IMR-90 (cell line): ENCODE results near the gene CLEC4G. TPM values are rescaled to one million over a fixed set of nuclear protein-coding genes. Genes with fewer than 3 reads are reported as not detected.

Source experiments
- ATAC-seq: fragments of 200-7000 bp; cut with Tn5 transposase; 2 replicates; pipeline ENCODE4 v1.9.1; 2020; ENCODE audit warnings: low read depth, mild to moderate bottlenecking, moderate library complexity
- BruUV-seq: library from RNA; stranded (reverse); fragments of 400-500 nt; replicated peaks from 2 replicates; lab custom pipeline; 2021; lab: Mats Ljungman, UMichigan
- CTCF ChIA-PET: fragments of 300-600 bp; formaldehyde crosslinking; extraction: SDS; loops from one replicate; lab custom pipeline; 2021; ENCODE audit warnings: antibody characterized with exemption; lab: Yijun Ruan, JAX
- POLR2A ChIA-PET: fragments of 300-600 bp; sonication (Branson Sonifier 250); formaldehyde crosslinking; loops from one replicate; lab custom pipeline; 2022; ENCODE audit warnings: antibody characterized with exemption; ENCODE audit not compliant: unreplicated experiment; lab: Charles Lee
- DNase-seq: peaks from one replicate; pipeline ENCODE4 v3.0.0; 2013
- H2AFZ ChIP-seq: replicated peaks from 2 replicates; pipeline ENCODE3; 2013; ENCODE audit warnings: low read length, mild to moderate bottlenecking; ENCODE audit not compliant: poor library complexity
- H2AK5ac ChIP-seq: 2 replicates; pipeline ENCODE4 v1.6.1; 2013; ENCODE audit warnings: low read depth, low read length, inconsistent platforms
- H2AK9ac ChIP-seq: replicated peaks from 2 replicates; pipeline ENCODE3; 2013; ENCODE audit warnings: mild to moderate bottlenecking, low read depth, low read length, moderate library complexity; ENCODE audit not compliant: poor library complexity
- H2BK120ac ChIP-seq: 2 replicates; pipeline ENCODE4 v1.6.1; 2013; ENCODE audit warnings: low read depth, low read length, inconsistent platforms
- H2BK15ac ChIP-seq: 3 replicates; pipeline ENCODE4 v1.6.1; 2013; ENCODE audit warnings: low read depth, low read length, inconsistent platforms
- H2BK20ac ChIP-seq: 2 replicates; pipeline ENCODE4 v1.6.1; 2013; ENCODE audit warnings: low read depth, mild to moderate bottlenecking, inconsistent platforms, low read length, moderate library complexity
- H2BK5ac ChIP-seq: 2 replicates; pipeline ENCODE4 v1.6.1; 2013; ENCODE audit warnings: mild to moderate bottlenecking, low read depth, low read length, inconsistent platforms; ENCODE audit not compliant: poor library complexity, severe bottlenecking
- H3K14ac ChIP-seq: replicated peaks from 2 replicates; pipeline ENCODE4 v1.6.1; 2013; ENCODE audit warnings: low read depth, low read length, inconsistent platforms
- H3K18ac ChIP-seq: 2 replicates; pipeline ENCODE4 v1.6.1; 2013; ENCODE audit warnings: low read depth, low read length, control low read depth
- H3K23ac ChIP-seq: 2 replicates; pipeline ENCODE4 v1.6.1; 2013; ENCODE audit warnings: low read depth, low read length, inconsistent platforms
- H3K27ac ChIP-seq: 2 replicates; pipeline ENCODE4 v1.5.1; 2013; ENCODE audit warnings: mild to moderate bottlenecking, control low read depth, low read length; ENCODE audit not compliant: insufficient read depth
- H3K27me3 ChIP-seq: 2 replicates; pipeline ENCODE4 v1.6.1; 2013; ENCODE audit warnings: low read length; ENCODE audit not compliant: control insufficient read depth, insufficient read depth
- H3K36me3 ChIP-seq: 2 replicates; pipeline ENCODE4 v1.6.1; 2013; ENCODE audit warnings: low read length, mixed read lengths; ENCODE audit not compliant: control insufficient read depth, insufficient read depth
- H3K4ac ChIP-seq: 2 replicates; pipeline ENCODE4 v1.6.1; 2013; ENCODE audit warnings: low read depth, low read length, inconsistent platforms
- H3K4me1 ChIP-seq: 2 replicates; pipeline ENCODE4 v1.6.1; 2013; ENCODE audit warnings: low read length, mixed read lengths; ENCODE audit not compliant: control insufficient read depth, insufficient read depth
- H3K4me2 ChIP-seq: 2 replicates; pipeline ENCODE4 v1.6.1; 2013; ENCODE audit warnings: low read depth, mild to moderate bottlenecking, control low read depth, low read length, moderate library complexity
- H3K4me3 ChIP-seq: 2 replicates; pipeline ENCODE4 v1.5.1; 2013; ENCODE audit warnings: low read depth, mild to moderate bottlenecking, control low read depth, low read length, moderate library complexity; ENCODE audit not compliant: insufficient read depth
- H3K56ac ChIP-seq: 2 replicates; pipeline ENCODE4 v1.6.1; 2013; ENCODE audit warnings: low read length, inconsistent platforms; ENCODE audit not compliant: insufficient read depth; ENCODE audit errors: extremely low read depth
- H3K79me1 ChIP-seq, 2 experiments: 2 replicates each; pipeline ENCODE4 v1.6.1; 2013; ENCODE audit warnings: low read length in 2 of 2, inconsistent platforms in 1 of 2, low read depth in 1 of 2
- H3K9ac ChIP-seq: 2 replicates; pipeline ENCODE4 v1.6.1; 2013; ENCODE audit warnings: low read depth, low read length, control low read depth
- H3K9me1 ChIP-seq: 2 replicates; pipeline ENCODE4 v1.6.1; 2013; ENCODE audit warnings: low read length, inconsistent platforms; ENCODE audit not compliant: insufficient read depth
- H3K9me3 ChIP-seq: 2 replicates; pipeline ENCODE4 v1.6.1; 2013; ENCODE audit warnings: low read length; ENCODE audit not compliant: control insufficient read depth, insufficient read depth
- H4K20me1 ChIP-seq: 2 replicates; pipeline ENCODE4 v1.6.1; 2013; ENCODE audit warnings: low read length, inconsistent platforms; ENCODE audit not compliant: insufficient read depth
- H4K5ac ChIP-seq: 2 replicates; pipeline ENCODE4 v1.6.1; 2013; ENCODE audit warnings: mild to moderate bottlenecking, low read depth, low read length, control low read depth
- H4K8ac ChIP-seq, 2 experiments: 2 replicates each; pipeline ENCODE4 v1.6.1; 2013; ENCODE audit warnings: low read depth in 2 of 2, low read length in 2 of 2, control low read depth in 1 of 2, inconsistent platforms in 1 of 2
- H4K91ac ChIP-seq: 2 replicates; pipeline ENCODE4 v1.6.1; 2013; ENCODE audit warnings: low read depth, low read length, inconsistent platforms; ENCODE audit not compliant: insufficient read depth
- BHLHE40 ChIP-seq: fragments of 150-350 bp; IDR thresholded peaks from 2 replicates; pipeline ENCODE4 v1.6.1; 2016; ENCODE audit warnings: mild to moderate bottlenecking, low read depth, low read length
- CEBPB ChIP-seq: IDR thresholded peaks from 2 replicates; pipeline ENCODE4 v1.6.1; 2012; ENCODE audit warnings: low read depth, low read length, improper control_type of control experiment
- CHD1 ChIP-seq: IDR thresholded peaks from 2 replicates; pipeline ENCODE4 v1.6.1; 2012; ENCODE audit warnings: low read depth, low read length, improper control_type of control experiment
- CTCF ChIP-seq: conservative IDR thresholded peaks from 2 replicates; pipeline ENCODE4 v1.5.1; 2012; ENCODE audit warnings: mild to moderate bottlenecking, low read depth, low read length, improper control_type of control experiment
- ELK1 ChIP-seq: fragments of 150-350 bp; IDR thresholded peaks from 2 replicates; pipeline ENCODE4 v1.6.1; 2016; ENCODE audit warnings: low read depth, mild to moderate bottlenecking, low read length, moderate library complexity, borderline replicate concordance
- FOS ChIP-seq: fragments of 150-350 bp; IDR thresholded peaks from 2 replicates; pipeline ENCODE4 v1.6.1; 2016; ENCODE audit warnings: low read depth, low read length
- MAFK ChIP-seq: IDR thresholded peaks from 2 replicates; pipeline ENCODE4 v1.6.1; 2012; ENCODE audit warnings: low read depth, low read length, improper control_type of control experiment
- MAZ ChIP-seq: IDR thresholded peaks from 2 replicates; pipeline ENCODE4 v1.6.1; 2012; ENCODE audit warnings: low read depth, mild to moderate bottlenecking, low read length, improper control_type of control experiment, moderate library complexity, borderline replicate concordance
- MXI1 ChIP-seq: IDR thresholded peaks from 2 replicates; pipeline ENCODE4 v1.6.1; 2012; ENCODE audit warnings: low read depth, mild to moderate bottlenecking, low read length, moderate library complexity, borderline replicate concordance
- NFE2L2 ChIP-seq: fragments of 150-350 bp; IDR thresholded peaks from 2 replicates; pipeline ENCODE4 v1.6.1; 2016; ENCODE audit warnings: low read depth, mild to moderate bottlenecking, low read length
- POLR2A ChIP-seq: IDR thresholded peaks from 2 replicates; pipeline ENCODE4 v1.6.1; 2012; ENCODE audit warnings: mild to moderate bottlenecking, low read depth, low read length
- RAD21 ChIP-seq: IDR thresholded peaks from 2 replicates; pipeline ENCODE4 v1.6.1; 2012; ENCODE audit warnings: low read length, improper control_type of control experiment
- RCOR1 ChIP-seq: IDR thresholded peaks from 2 replicates; pipeline ENCODE4 v1.6.1; 2012; ENCODE audit warnings: mild to moderate bottlenecking, low read length, improper control_type of control experiment; ENCODE audit not compliant: insufficient replicate concordance
- RFX5 ChIP-seq: IDR thresholded peaks from 2 replicates; pipeline ENCODE4 v1.8.0; 2012; ENCODE audit warnings: low read depth, mild to moderate bottlenecking, low read length, moderate library complexity
- SMC3 ChIP-seq: fragments of 150-350 bp; IDR thresholded peaks from 2 replicates; pipeline ENCODE4 v1.6.1; 2016; ENCODE audit warnings: low read depth, mild to moderate bottlenecking, antibody characterized with exemption, low read length, moderate library complexity
- USF2 ChIP-seq: fragments of 150-350 bp; IDR thresholded peaks from 2 replicates; pipeline ENCODE4 v1.6.1; 2017; ENCODE audit warnings: mild to moderate bottlenecking, antibody characterized with exemption, low read length, low read depth
- WGBS, 2 experiments: methylation state at CpG; one replicate each; pipeline versions ENCODE4 v1.1.5 to v1.1.7; 2013; ENCODE audit warnings: missing lambda C conversion rate in 2 of 2; ENCODE audit not compliant: insufficient read length in 1 of 2; ENCODE audit errors: extremely low coverage in 2 of 2; 5-methylcytosine and 5-hydroxymethylcytosine counted together
- dilution Hi-C: fragments of 300-500 bp; cut with HindIII; formaldehyde crosslinking; loops from one replicate; pipeline ENCODE4 v1.14.3; 2018; ENCODE audit warnings: low sequenced_read_pairs; ENCODE audit not compliant: unreplicated experiment
- in situ Hi-C: fragments of 300-500 bp; cut with MboI; formaldehyde crosslinking; loops from 3 replicates; pipeline ENCODE4 v1.14.3; 2019; ENCODE audit warnings: low sequenced_read_pairs, inconsistent platforms, mixed read lengths
- intact Hi-C: fragments of 100-400 bp; cut with micrococcal nuclease; formaldehyde crosslinking; loops from 2 replicates; pipeline ENCODE4 v1.10.0; 2022
- polyA plus RNA-seq, 3 experiments: library from polyadenylated mRNA; depleted of rRNA; stranded (reverse); fragments of >200 nt; gene quantifications; 2 replicates each; pipeline ENCODE4 v1.2.3, GENCODE V29; 2012; ENCODE audit warnings: low replicate concordance in 1 of 3
- total RNA-seq: library from RNA; depleted of rRNA; stranded (reverse); fragments of >200 nt; gene quantifications from 2 replicates; pipeline ENCODE4 v1.2.3, GENCODE V29; 2012

Gene CLEC4G
- total and polyA plus RNA-seq, 2 of the 4 experiments (the other 2 are of a cell fraction), result not detected

- Histone ChIP-seq H3K23ac (no peak overlapping the region), H3K9me3 (peaks cover 2% of the 10 kb centered on the region; the same call in 1 of the 2 replicates), H4K8ac (no peak overlapping the region), H2BK5ac (no peak overlapping the region), H4K20me1 (peaks cover 10% of the 10 kb centered on the region; the same call in 1 of the 2 replicates), H4K5ac (no peak overlapping the region), H2BK15ac (no peak overlapping the region), H3K9ac (no peak overlapping the region), H2AFZ (no peak overlapping the region), H3K14ac (no peak overlapping the region), H2BK20ac (no peak overlapping the region), H4K91ac (no peak overlapping the region), H3K36me3 (no peaks in the 10 kb centered on the region), H3K4me3 (no peak overlapping the region), H3K4me2 (no peak overlapping the region), H3K56ac (no peak overlapping the region), H3K18ac (no peak overlapping the region), H3K79me1 (no peaks in the 10 kb centered on the region), H2BK120ac (no peak overlapping the region), H2AK5ac (no peak overlapping the region), H2AK9ac (no peak overlapping the region), H3K9me1 (no peaks in the 10 kb centered on the region), H3K27me3 (peaks cover 3% of the 10 kb centered on the region; the same call in 1 of the 2 replicates), H3K4me1 (no peaks in the 10 kb centered on the region), H3K27ac (no peak overlapping the region), H3K4ac (no peak overlapping the region)
- in situ Hi-C loops, result loop anchor here (10.0 kb wide), 1 partner anchor 106 kb away; no protein-coding TSS in a partner anchor
- 20% methylated on average over 5 of the region's 23 CpGs; no CpG with 5 or more reads in 1 of the 2 experiments for WGBS, 2 experiments
- ChIA-PET POLR2A (no interaction called here), CTCF (no interaction called here)
- no peak for ATAC-seq
- TF ChIP-seq RAD21 (no peak), SMC3 (no peak), NFE2L2 (no peak), MAZ (no peak), ELK1 (no peak), POLR2A (no peak), USF2 (no peak), CTCF (no peak), CEBPB (no peak), CHD1 (no peak), BHLHE40 (no peak), FOS (no peak), MXI1 (no peak), RCOR1 (no peak), RFX5 (no peak), MAFK (no peak)
- intact Hi-C loops, result no loop called here
- no peak for DNase-seq
- no TSS peak for BruUV-seq
- dilution Hi-C loops, result no loop called here
These were observed 42.7 kb downstream of the CLEC4G start for GRCh38 chr19:7689165-7689564.
